DOHH2 (cell line): ENCODE results near the gene TBX3.

Experiments
- H3F3A ChIP-seq: fragments of 200-600 bp; sonication (generic), shearing (Covaris generic); 2 replicates; pipeline ENCODE4 v1.6.0; 2016; ENCODE audit warnings: antibody characterized with exemption, mild to moderate bottlenecking; ENCODE audit not compliant: control insufficient read depth, insufficient read depth
- H3K27ac ChIP-seq: fragments of 200-600 bp; sonication (generic); 2 replicates; pipeline ENCODE4 v1.5.1; 2014; ENCODE audit warnings: low read depth, mild to moderate bottlenecking, low read length, moderate library complexity
- H3K27me3 ChIP-seq: fragments of 200-600 bp; sonication (generic); 2 replicates; pipeline ENCODE4 v1.6.1; 2014; ENCODE audit warnings: mild to moderate bottlenecking, low read length, mixed read lengths; ENCODE audit not compliant: control insufficient read depth
- H3K36me3 ChIP-seq: fragments of 200-600 bp; sonication (generic); 2 replicates; pipeline ENCODE4 v1.6.1; 2014; ENCODE audit warnings: mild to moderate bottlenecking, low read length, moderate library complexity, mixed read lengths; ENCODE audit not compliant: control insufficient read depth
- H3K4me1 ChIP-seq: fragments of 200-600 bp; sonication (generic); 2 replicates; pipeline ENCODE4 v1.6.1; 2014; ENCODE audit warnings: mild to moderate bottlenecking, low read length, mixed read lengths; ENCODE audit not compliant: control insufficient read depth
- H3K4me2 ChIP-seq: fragments of 200-600 bp; sonication (generic); 2 replicates; pipeline ENCODE4 v1.6.0; 2014; ENCODE audit warnings: mild to moderate bottlenecking, low read length, moderate library complexity
- H3K4me3 ChIP-seq: fragments of 200-600 bp; sonication (generic); 2 replicates; pipeline ENCODE4 v1.5.1; 2014; ENCODE audit warnings: mild to moderate bottlenecking, low read length, mixed read lengths
- H3K79me2 ChIP-seq: fragments of 200-600 bp; sonication (generic); 2 replicates; pipeline ENCODE4 v1.6.1; 2014; ENCODE audit warnings: mild to moderate bottlenecking, low read length, mixed read lengths; ENCODE audit not compliant: control insufficient read depth
- H3K9me2 ChIP-seq: fragments of 200-600 bp; sonication (generic); replicated peaks from 2 replicates; pipeline ENCODE4 v1.6.1; 2014; ENCODE audit warnings: mild to moderate bottlenecking, low read length, mixed read lengths; ENCODE audit not compliant: control insufficient read depth
- H3K9me3 ChIP-seq: fragments of 200-600 bp; sonication (generic); 2 replicates; pipeline ENCODE4 v1.6.1; 2014; ENCODE audit warnings: antibody characterized with exemption, low read length, mixed read lengths; ENCODE audit not compliant: control insufficient read depth, insufficient read depth
- H4K20me1 ChIP-seq: fragments of 200-600 bp; sonication (generic); 2 replicates; pipeline ENCODE4 v1.6.0; 2014; ENCODE audit warnings: low read depth, mild to moderate bottlenecking, antibody characterized with exemption, low read length, moderate library complexity; ENCODE audit not compliant: control insufficient read depth, insufficient read depth
- EZH2phosphoT487 ChIP-seq: fragments of 200-600 bp; sonication (generic); IDR thresholded peaks from 2 replicates; pipeline ENCODE4 v1.6.1; 2017; ENCODE audit warnings: borderline replicate concordance, mild to moderate bottlenecking, antibody characterized with exemption, low read length, moderate library complexity, mixed read lengths
- TF ChIP-seq, protein P1 (sequence below): fragments of 200-600 bp; sonication (generic); IDR thresholded peaks from one replicate; pipeline ENCODE4 v1.5.1; 2014; ENCODE audit warnings: antibody characterized with exemption, mild to moderate bottlenecking, low read depth, low read length; ENCODE audit not compliant: poor library complexity, severe bottlenecking

The TBX3 gene

DNA sequence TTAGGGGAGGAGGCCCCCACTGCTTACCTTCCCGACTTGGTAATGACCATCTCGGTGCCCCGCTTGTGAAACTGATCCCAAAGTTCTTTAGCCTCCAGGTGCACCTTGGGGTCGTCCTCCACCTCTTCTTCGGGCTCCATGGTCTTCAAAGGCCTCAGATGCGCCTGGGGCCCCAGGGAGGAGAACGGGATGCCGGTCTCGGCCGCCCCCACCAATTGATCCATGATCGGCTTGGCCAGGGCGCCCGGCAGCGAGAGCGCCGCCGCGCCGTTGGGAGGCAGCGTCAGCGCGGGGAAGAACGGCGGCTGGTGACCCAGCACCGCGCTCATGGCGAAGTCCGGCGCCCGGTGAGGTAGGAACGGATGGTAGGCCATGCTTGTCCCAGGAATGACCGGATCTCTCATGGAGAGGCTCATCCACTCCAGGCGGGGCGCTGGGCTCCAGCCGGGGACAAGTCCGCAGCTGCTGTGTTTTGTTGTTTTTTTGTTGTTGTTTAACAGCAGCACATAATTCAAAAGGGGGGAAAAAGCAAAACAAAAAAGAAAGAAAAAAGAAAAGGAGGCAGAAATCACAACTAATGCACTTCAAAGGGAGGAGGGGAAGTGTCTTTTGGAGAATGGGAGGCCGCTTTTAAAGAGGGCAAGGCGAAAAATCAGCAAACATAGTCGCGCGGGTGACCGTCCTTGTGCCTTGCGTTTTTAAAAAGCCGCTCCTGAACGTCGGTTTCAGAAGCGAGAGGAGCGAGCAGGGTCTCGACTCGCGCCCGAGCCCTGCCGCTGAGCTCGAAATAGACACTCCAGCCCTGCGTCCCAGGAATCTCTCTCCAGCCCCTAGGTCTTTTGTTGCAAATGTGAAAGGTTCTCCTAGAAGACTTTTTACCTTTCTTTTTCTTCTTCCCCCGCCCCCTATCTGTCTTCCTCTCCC is 928 bp downstream of the TBX3 start:
- Histone ChIP-seq H3K79me2 (no peaks in the 10 kb centered on the region), H4K20me1 (no peaks in the 10 kb centered on the region), H3K9me3 (no peaks in the 10 kb centered on the region), H3F3A (no peaks in the 10 kb centered on the region), H3K4me2 (no peak overlapping the region), H3K4me1 (no peaks in the 10 kb centered on the region), H3K9me2 (no peaks in the 10 kb centered on the region), H3K36me3 (no peaks in the 10 kb centered on the region), H3K4me3 (no peak overlapping the region), H3K27me3 (peaks cover 3% of the 10 kb centered on the region), H3K27ac (no peak overlapping the region)
- TF ChIP-seq, protein P1, sequence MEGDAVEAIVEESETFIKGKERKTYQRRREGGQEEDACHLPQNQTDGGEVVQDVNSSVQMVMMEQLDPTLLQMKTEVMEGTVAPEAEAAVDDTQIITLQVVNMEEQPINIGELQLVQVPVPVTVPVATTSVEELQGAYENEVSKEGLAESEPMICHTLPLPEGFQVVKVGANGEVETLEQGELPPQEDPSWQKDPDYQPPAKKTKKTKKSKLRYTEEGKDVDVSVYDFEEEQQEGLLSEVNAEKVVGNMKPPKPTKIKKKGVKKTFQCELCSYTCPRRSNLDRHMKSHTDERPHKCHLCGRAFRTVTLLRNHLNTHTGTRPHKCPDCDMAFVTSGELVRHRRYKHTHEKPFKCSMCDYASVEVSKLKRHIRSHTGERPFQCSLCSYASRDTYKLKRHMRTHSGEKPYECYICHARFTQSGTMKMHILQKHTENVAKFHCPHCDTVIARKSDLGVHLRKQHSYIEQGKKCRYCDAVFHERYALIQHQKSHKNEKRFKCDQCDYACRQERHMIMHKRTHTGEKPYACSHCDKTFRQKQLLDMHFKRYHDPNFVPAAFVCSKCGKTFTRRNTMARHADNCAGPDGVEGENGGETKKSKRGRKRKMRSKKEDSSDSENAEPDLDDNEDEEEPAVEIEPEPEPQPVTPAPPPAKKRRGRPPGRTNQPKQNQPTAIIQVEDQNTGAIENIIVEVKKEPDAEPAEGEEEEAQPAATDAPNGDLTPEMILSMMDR, result no peak
- no peak for TF ChIP-seq EZH2phosphoT487

DNA sequence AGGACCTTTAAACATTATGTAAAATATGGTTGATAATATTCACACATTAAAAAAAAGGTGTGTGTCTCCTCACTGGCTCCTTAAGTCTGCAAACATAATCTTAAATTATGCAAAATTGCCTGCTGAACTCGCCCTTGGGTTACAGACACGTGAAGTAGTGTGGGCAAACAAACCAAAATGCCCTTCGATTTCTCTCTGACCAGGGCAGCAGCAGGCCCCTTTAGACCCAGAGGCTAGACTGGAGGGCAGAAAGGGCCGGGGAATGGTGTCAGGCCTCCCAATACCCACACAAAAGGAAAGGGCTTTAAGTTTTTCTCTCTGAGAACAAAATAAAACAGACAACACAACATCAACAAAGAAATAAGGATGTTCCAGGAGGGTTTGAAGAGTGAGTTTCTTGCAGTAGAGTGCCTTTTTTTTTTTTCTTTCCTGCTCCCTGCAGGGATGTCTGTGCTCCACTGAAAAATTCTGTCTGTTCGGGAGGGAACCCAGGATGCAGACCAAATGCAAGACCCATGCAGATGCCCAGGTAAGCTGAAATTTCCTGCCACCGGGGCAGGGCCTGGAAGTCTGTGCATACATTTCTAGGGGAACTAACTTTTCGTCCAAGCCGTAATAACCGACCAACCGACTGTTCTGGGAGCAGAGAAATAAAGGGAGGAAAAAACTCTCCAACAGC is 1.7 kb downstream of the TBX3 start:
- H3K9me3 ChIP-seq, result no peaks in the 10 kb centered on the region
- no peaks in the 10 kb centered on the region for H3F3A ChIP-seq
- no peak overlapping the region for H3K4me2 ChIP-seq
- H3K36me3 ChIP-seq, result no peaks in the 10 kb centered on the region
- no peaks in the 10 kb centered on the region for H3K79me2 ChIP-seq
- H3K4me3 ChIP-seq, result no peak overlapping the region
- H3K27ac ChIP-seq, result no peak overlapping the region
- H3K4me1 ChIP-seq, result no peaks in the 10 kb centered on the region
- no peaks in the 10 kb centered on the region for H3K9me2 ChIP-seq
- no peaks in the 10 kb centered on the region for H3K27me3 ChIP-seq
- no peak for TF ChIP-seq EZH2phosphoT487
- TF ChIP-seq, protein P1, result no peak
- H4K20me1 ChIP-seq, result no peaks in the 10 kb centered on the region

DNA sequence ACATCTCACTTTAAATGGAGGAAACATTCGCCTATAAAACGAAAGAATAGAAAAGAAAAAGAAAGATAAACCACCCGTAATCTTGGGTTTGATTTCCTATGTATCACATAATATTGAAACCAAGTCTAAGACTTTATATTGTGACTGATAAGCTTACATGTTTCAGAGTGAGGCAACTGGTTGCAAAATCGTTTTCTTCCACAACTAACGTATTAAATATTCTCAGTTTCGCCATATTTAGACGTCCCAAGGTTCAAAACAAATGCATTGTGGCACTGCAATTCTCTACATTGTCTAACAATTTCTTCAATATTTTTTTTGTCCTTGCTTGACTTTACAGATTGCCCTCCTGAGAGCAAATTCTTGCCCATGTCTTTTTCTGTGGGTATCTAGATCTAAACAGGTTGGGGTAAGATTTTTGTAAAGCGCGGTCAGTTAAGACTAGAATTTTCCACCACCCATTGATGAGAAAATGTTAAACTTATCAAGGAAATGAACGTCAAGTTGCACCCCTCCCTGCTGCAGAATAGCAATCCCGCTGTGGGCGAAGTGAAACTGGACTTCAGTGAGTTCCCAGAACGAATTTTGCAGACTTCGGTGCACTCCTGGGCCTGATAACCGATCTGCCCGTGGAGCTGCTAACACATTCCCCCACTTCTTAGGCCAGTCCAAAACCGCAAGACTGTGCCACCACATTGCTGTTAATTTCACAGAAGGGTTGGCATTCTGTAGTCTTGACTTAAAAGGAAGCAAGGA is 2.7 kb downstream of the TBX3 start:
- no peak overlapping the region for H3K27ac ChIP-seq
- no peaks in the 10 kb centered on the region for H3K9me2 ChIP-seq
- H3K4me3 ChIP-seq, result no peak overlapping the region
- TF ChIP-seq, protein P1, result no peak
- TF ChIP-seq EZH2phosphoT487, result no peak
- H3K4me2 ChIP-seq, result no peak overlapping the region
- H3K79me2 ChIP-seq, result no peaks in the 10 kb centered on the region
- no peaks in the 10 kb centered on the region for H3K36me3 ChIP-seq
- H3K9me3 ChIP-seq, result no peaks in the 10 kb centered on the region
- H3F3A ChIP-seq, result no peaks in the 10 kb centered on the region
- no peaks in the 10 kb centered on the region for H3K4me1 ChIP-seq
- H3K27me3 ChIP-seq, result no peaks in the 10 kb centered on the region
- no peaks in the 10 kb centered on the region for H4K20me1 ChIP-seq
